Gastrocnemius medialis (tissue), 4 donors: ENCODE measurements around the gene ITPKB. TPM values are rescaled to one million over a fixed set of nuclear protein-coding genes. Genes with fewer than 3 reads are reported as not detected.

Experiments used
- ATAC-seq, 2 donors: fragments of 150-250 bp; one replicate each; pipeline ENCODE4 v1.9.1; 2016
- DNase-seq, 2 donors: peaks; one replicate each; pipeline ENCODE4 v3.0.0-alpha.2; 2019
- H3K27ac ChIP-seq, 4 donors: fragments of 200-600 bp; sonication (generic); 1 replicate in 1 of 4; 2 replicates in 3 of 4; pipeline ENCODE4 v1.5.1; 2016 to 2018; ENCODE audit warnings: mild to moderate bottlenecking in 2 of 4, moderate library complexity in 1 of 4
- H3K27me3 ChIP-seq, 3 donors: fragments of 200-600 bp; sonication (generic) in 2 of 3; 1 replicate in 1 of 3; 2 replicates in 2 of 3; pipeline versions ENCODE4 v1.5.1 to v1.6.0; 2016 to 2019; ENCODE audit warnings: mild to moderate bottlenecking in 1 of 3, moderate library complexity in 1 of 3
- H3K36me3 ChIP-seq, 2 donors: fragments of 200-600 bp; sonication (generic) in 1 of 2; one replicate each; pipeline ENCODE4 v1.5.1; 2017 to 2018
- H3K4me1 ChIP-seq, 2 donors: fragments of 200-600 bp; sonication (generic) in 1 of 2; one replicate each; pipeline ENCODE4 v1.5.1; 2016 to 2017; ENCODE audit warnings: mild to moderate bottlenecking in 2 of 2
- H3K4me3 ChIP-seq, 4 donors: fragments of 200-600 bp; sonication (generic) in 3 of 4; 1 replicate in 1 of 4; 2 replicates in 3 of 4; pipeline ENCODE4 v1.5.1; 2016 to 2019; ENCODE audit warnings: mild to moderate bottlenecking in 2 of 4
- H3K9me3 ChIP-seq, 3 donors: fragments of 200-600 bp; sonication (generic) in 2 of 3; 1 replicate in 1 of 3; 2 replicates in 2 of 3; pipeline ENCODE4 v1.5.1; 2016 to 2019
- CTCF ChIP-seq, 5 experiments: fragments of 450-650 bp in 3 of 5; fragments of 200-600 bp in 2 of 5; sonication (generic) in 2 of 5; IDR thresholded peaks in 4 of 5; conservative IDR thresholded peaks in 1 of 5; 1 replicate in 4 of 5; 2 replicates in 1 of 5; pipeline ENCODE4 v1.5.1; 2016 to 2019; ENCODE audit warnings: antibody characterized with exemption in 5 of 5, mild to moderate bottlenecking in 3 of 5, moderate library complexity in 3 of 5
- POLR2A ChIP-seq, 2 donors: fragments of 450-650 bp; IDR thresholded peaks; one replicate each; pipeline ENCODE4 v1.6.1; 2017; ENCODE audit warnings: antibody characterized with exemption in 2 of 2, mild to moderate bottlenecking in 2 of 2, moderate library complexity in 2 of 2
- in situ Hi-C, 4 donors: fragments of 200-750 bp; cut with MboI; loops; one replicate each; pipeline versions ENCODE4 v1.15.0 to v1.8.0; 2017; ENCODE audit warnings: low sequenced_read_pairs in 4 of 4
- intact Hi-C: fragments of 100-400 bp; cut with DNase I; formaldehyde crosslinking; loops from one replicate; pipeline ENCODE4 v1.15.1; 2023; ENCODE audit warnings: low total_unique reads
- total RNA-seq, 4 donors: library from RNA; depleted of rRNA; stranded (reverse); fragments of >200 nt; gene quantifications; one replicate each; pipeline versions ENCODE4 v1.1.0 to v1.2.3, GENCODE V29; 2016

Gene ITPKB
- total RNA-seq, 4 donors from 2014 or later: 7.1 to 13.9 (median 7.8) TPM

GRCh38 chr1:226762988-226763904 is 24.2 kb upstream of the ITPKB start:
- no peaks in the 10 kb centered on the region for H3K9me3 ChIP-seq
- TF ChIP-seq POLR2A (IDR thresholded peaks at IDR 0.05) (no peak), CTCF (IDR thresholded peaks at IDR 0.05 in 4 of 5, conservative IDR thresholded peaks at IDR 0.05 in 1 of 5) (no peak)
- intact Hi-C loops (no loop called here), in situ Hi-C loops (no loop called here)
- H3K4me1 ChIP-seq: no peaks in the 10 kb centered on the region
- H3K27ac ChIP-seq: no peak overlapping the region
- ATAC-seq: no peak
- no peak overlapping the region for H3K4me3 ChIP-seq
- DNase-seq: no peak
- H3K27me3 ChIP-seq: peaks cover 0 to 7% (median 0%) of the 10 kb centered on the region in 3 donors
- no peaks in the 10 kb centered on the region for H3K36me3 ChIP-seq

- no peaks in the 10 kb centered on the region for H3K9me3 ChIP-seq
Observed at GRCh38 chr1:226762055-226762454, 23.0 kb upstream of the ITPKB start.

GRCh38 chr1:226761322-226761721 is 22.2 kb upstream of the ITPKB start:
- Histone ChIP-seq H3K4me1 (no peaks in the 10 kb centered on the region), H3K27me3 (peaks cover 0 to 7% (median 0%) of the 10 kb centered on the region in 3 donors), H3K36me3 (no peaks in the 10 kb centered on the region), H3K4me3 (no peak overlapping the region), H3K9me3 (no peaks in the 10 kb centered on the region), H3K27ac (no peak overlapping the region)
- intact Hi-C loops (no loop called here), in situ Hi-C loops (no loop called here)
- ATAC-seq (no peak), DNase-seq (no peak)
- TF ChIP-seq CTCF (IDR thresholded peaks at IDR 0.05 in 4 of 5, conservative IDR thresholded peaks at IDR 0.05 in 1 of 5) (no peak), POLR2A (IDR thresholded peaks at IDR 0.05) (no peak)

More at GRCh38 chr1:226762055-226762454, 23.0 kb upstream of the ITPKB start:
- DNase-seq: no peak
- intact Hi-C loops: no loop called here
- ATAC-seq: no peak
- TF ChIP-seq CTCF (IDR thresholded peaks at IDR 0.05 in 4 of 5, conservative IDR thresholded peaks at IDR 0.05 in 1 of 5) (no peak), POLR2A (IDR thresholded peaks at IDR 0.05) (no peak)
- H3K4me3 ChIP-seq: no peak overlapping the region
- H3K36me3 ChIP-seq: no peaks in the 10 kb centered on the region
- H3K27me3 ChIP-seq: peaks cover 0 to 7% (median 0%) of the 10 kb centered on the region in 3 donors
- no peak overlapping the region for H3K27ac ChIP-seq
- in situ Hi-C loops: no loop called here
- H3K4me1 ChIP-seq: no peaks in the 10 kb centered on the region

- no peak for TF ChIP-seq CTCF (IDR thresholded peaks at IDR 0.05 in 4 of 5, conservative IDR thresholded peaks at IDR 0.05 in 1 of 5)
- no peak for TF ChIP-seq POLR2A (IDR thresholded peaks at IDR 0.05)
- H3K27me3 ChIP-seq: no peaks in the 10 kb centered on the region
- DNase-seq (no peak), ATAC-seq (no peak)
- H3K4me1 ChIP-seq: no peaks in the 10 kb centered on the region
- H3K9me3 ChIP-seq: no peaks in the 10 kb centered on the region
- H3K27ac ChIP-seq: no peak overlapping the region
- H3K36me3 ChIP-seq: no peaks in the 10 kb centered on the region
- H3K4me3 ChIP-seq: no peak overlapping the region
- intact Hi-C loops (no loop called here), in situ Hi-C loops (no loop called here)
Observed at GRCh38 chr1:226754793-226755533, 15.9 kb upstream of the ITPKB start.
